Measurements from ENCODE around the gene TMPRSS2. TPM values are rescaled to one million over a fixed set of nuclear protein-coding genes. Genes with fewer than 3 reads are reported as not detected.

Gene TMPRSS2
- total RNA-seq, 2 donors from 2014 or later: 0.78 TPM; not detected in 1

Other genes starting within 250 kb of the TMPRSS2 start
- 10 to 100 TPM in 1 of 2 donors, 1 to 10 TPM in 1; 1.5 to 11.8 TPM for gene FAM3B, start 191.4 kb downstream of the TMPRSS2 start, total RNA-seq
- 10 to 100 TPM; 22.4 to 22.9 TPM for gene MX2, start 146.1 kb downstream of the TMPRSS2 start, total RNA-seq
- 10 to 100 TPM; 60.0 to 79.9 TPM for gene MX1, start 81.9 kb downstream of the TMPRSS2 start, total RNA-seq